Stimulated activated CD8-positive, alpha-beta memory T cell treated with anti-CD3 and anti-CD28 coated beads, Interleukin-15, amount 100 ng/mL, for 1 hour (primary cell): ENCODE results near the gene SCFD2.
"Not testable (repeated sequence)": the region's sequence is repeated elsewhere in the genome, so short reads cannot be mapped to it uniquely, and the experiment has no call there.

ENCODE experiments used
- DNase-seq: peaks from one replicate; pipeline ENCODE4 v3.0.0-alpha.2; 2020; ENCODE audit warnings: low read depth

SCFD2 gene

DNA sequence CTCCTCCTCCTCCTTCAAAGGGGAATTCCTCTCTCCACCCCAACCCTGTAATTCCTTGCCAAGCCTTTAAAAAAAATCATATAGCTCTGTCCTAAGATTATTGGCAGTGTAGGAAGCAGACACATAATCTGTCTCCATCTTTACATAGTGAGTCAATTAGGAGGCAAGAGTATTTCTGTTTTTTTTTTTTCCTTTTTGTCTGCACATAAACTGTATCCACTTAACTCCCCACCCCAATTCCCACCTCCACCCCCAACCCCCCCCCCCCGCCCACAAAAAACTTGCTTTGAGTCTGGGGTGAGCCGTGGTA is 321.3 kb downstream of the SCFD2 start:
- no peak for DNase-seq

DNA sequence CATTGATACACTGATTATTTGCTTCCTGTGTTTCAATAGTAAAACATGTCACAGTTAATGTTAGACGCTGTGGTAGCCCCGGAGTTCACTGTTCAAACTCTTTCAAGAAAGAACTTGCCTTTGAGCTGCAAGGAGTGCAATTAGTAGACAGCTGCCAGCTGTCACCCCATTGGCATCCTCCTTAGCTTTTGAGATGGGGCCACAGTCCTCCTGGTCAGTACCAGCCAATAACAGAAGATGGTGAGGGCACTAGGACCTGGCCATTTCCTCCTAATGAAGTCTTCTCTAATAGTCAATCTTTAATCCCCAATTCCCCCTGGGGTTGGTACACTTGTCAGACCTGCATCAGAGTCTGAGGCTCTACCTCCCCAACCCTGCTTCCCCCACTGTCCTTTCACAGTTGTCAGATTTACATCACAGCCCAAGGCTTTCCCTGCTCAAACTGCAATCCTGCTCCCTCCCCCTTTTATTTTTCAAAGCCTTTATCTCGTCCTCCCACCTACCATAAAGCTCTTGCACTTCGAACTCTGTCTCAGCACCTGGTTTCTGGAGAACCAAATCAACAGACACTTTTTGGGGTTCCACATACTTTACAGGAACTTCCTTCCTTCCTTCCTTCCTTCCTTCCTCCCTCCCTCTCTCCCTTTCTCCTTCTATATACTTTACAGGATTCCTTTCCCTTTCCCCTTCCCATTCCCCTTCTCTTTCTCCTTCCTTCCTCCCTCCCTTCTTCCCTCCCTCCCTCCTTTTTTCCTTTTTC is 321.8 kb downstream of the SCFD2 start:
- DNase-seq: no peak

DNA sequence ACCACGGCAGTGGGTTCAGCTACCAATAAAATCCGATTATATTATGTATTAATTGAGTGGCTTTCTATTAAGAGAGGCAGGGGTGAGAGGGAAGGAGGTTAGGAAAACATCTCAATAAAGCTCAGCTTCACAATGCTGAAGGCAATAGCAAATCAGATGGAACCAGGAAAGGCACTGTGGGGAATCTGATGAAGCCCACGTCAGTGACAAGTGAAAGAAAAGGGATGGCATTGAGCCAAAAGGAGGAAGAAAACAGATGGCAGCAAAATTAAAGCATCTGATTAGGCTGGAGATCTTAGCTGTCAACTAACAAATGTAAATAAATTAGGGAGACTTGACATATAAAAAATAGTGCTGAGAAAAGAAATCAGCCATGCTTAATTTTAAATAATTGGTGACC is 322.8 kb downstream of the SCFD2 start:
- no peak for DNase-seq

- DNase-seq: no peak
Observed at GRCh38 chr4:53040851-53041250, 325.0 kb downstream of the SCFD2 start.

DNA sequence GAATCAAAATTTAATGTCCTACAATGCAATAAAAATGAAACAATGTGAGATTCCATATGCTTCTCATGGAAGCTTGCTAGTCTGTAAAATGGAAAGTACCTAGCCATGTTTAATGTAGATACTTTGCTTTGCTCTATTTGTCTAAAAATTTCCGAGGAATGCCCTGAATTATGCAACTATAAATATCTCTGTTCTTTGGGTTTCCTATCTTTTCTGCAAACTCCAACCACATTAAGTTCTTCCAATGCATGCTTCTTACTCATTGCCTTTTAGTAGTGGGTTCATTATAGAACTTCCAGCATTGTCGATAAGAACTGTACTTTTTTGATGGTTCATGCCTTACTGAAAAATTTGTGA is 325.4 kb downstream of the SCFD2 start:
- DNase-seq: no peak

DNA sequence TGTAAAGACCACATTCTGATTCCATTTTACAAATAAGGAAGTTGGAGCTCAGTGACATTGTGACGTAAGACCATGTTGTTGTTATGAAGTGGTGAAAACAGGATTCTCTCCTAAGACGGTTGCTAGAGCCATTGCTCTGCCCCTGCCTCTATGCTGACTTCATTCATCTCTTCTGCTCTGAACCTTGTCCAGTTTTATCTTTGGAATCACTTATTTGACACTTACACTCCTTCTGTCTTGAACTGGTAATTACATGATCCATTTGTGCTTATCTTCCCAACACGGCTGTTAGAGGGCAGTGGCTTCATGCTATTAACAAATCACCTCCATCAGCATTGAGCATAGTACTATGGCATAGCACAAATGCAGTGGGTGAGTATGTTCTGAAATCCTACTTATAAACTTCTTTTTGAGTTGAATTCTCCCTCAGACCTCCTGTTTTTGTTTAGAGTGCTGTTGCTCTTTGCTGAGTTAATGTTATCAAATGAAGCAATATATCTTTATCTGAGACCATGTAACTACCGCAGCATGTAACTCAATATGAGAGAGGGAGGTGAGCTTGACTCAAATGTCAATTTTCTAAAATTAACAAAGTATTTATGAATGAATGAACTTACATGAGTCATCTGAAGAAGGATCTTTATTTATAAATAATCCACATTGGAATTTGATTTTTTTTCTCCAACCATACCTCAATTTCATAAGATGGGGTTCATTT is 326.0 kb downstream of the SCFD2 start:
- DNase-seq: no peak

- no peak for DNase-seq
Observed at GRCh38 chr4:53037892-53038291, 328.0 kb downstream of the SCFD2 start.

GRCh38 chr4:53032908-53033307 is 333.0 kb downstream of the SCFD2 start:
- DNase-seq: not testable (repeated sequence)

DNA sequence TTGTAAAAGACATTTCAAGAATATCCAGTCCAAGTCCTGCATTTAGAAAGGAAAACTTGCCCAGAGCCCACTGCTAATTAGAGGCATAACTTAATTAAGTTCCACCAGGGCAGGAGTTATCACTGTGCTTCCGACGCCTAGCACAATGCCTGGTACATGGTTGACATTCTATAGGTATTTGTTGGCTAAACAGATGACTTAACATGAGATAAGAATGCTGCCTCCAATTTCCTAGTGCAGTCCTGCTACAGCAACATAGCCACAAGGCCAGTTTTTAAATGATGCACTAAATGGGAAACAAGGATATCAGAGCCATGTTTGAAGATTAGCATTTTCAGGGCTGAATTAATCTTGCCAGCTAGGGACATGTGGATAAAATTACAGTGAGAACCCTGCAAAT is 339.6 kb downstream of the SCFD2 start:
- DNase-seq: no peak

- no peak for DNase-seq
Observed at GRCh38 chr4:53023677-53024299, 342.1 kb downstream of the SCFD2 start.

DNA sequence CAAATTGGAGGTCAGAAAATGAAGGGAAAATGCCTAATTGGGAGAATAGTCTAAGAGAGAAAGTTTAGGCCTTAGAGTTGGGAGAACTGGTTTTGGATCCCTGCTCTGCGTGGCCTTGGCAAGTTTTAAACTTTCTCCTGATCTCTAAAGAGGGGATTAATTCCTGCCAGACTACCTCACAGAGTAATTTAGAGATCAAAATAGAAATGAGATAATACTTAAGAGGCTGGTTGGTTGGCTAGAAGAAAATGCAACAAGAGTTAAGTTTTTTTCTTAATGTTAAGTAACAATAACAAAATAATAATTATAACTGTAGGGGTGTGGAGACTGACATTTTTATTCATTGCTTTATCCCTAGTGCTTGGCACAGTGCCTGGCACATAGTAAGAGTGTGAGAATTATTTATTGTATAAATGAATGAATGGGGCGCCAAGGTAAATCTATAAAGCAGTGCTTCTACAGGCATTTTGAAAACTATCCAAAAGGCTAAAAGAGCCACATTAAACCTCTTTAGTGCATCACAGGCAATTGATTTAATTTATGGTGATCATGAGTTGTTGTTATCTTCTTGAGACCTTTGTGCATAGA is 343.3 kb downstream of the SCFD2 start:
- DNase-seq: no peak

DNA sequence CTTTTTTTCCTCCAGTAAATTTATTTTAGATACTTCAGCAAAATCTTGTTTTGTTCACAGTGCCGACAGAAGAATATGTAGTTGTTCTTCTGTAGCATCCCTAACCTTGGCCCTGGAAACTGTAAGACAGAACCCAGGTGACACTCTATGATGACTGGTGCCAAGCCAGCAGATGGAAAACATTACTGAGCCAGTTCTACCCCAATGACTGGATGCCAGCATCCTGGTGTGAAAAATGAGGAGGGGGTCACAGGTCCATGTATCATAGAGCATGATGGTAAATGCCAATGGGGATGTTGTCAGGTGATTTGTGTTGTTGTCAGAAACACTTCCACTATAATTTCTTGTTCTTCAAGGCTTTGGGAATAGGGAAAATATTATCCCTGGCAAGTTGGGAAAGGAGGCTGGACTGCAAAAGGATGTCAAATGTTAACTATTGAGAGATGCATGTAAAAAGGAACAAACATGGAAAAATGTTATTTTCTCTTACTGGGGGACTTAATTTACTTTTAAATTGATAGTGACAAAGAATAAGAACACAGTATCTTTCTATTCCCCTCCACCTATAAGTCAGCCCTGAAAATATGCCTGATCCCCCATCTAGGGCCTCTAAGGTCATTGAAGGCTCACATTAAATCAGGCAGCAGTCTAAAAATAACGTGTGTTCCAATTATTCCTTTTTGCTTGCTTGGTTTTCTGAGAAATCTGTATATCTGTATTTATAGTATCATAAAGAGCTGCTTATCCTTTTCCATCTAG is 343.9 kb downstream of the SCFD2 start:
- no peak for DNase-seq

DNA sequence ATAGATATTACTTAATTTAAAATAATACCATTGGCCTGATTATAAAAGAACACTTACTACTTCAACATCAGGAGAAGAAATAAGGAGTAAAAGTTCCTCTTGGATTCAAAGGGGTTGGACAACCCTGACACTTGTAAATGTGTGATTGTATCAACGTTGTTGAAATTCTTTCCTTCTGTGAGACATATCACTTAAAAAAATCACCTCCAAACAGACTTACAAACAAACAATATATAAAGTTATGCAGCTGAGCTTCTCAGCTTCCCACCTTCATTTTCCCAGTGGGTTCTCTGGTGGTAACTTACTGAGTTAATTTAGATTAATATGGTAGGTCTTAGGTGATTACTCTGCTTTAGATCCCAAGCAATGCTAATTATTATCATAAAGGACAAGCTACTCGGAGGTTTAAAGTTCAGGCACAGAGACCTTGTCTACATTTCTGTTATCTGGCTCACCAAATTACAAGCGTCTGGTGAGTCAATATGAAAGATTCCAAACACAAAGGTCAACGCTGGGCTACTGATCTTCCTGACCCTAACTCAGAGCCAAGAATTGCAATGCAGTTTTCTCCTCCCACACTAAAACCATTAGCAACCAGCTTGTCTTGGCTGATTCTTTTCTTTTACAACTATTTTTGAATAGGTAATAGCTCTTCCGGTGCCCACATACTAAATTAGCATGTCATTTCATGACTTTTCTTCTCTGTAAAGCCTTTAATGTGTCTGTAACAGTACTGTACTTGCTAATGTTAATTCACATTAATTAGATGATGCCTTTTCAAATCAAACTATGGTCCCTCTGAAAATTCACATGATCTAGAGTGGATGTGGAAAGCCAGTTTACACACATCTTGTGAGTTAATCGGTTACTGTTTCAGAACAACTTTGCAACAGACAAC is 346.1 kb downstream of the SCFD2 start:
- DNase-seq: no peak

DNA sequence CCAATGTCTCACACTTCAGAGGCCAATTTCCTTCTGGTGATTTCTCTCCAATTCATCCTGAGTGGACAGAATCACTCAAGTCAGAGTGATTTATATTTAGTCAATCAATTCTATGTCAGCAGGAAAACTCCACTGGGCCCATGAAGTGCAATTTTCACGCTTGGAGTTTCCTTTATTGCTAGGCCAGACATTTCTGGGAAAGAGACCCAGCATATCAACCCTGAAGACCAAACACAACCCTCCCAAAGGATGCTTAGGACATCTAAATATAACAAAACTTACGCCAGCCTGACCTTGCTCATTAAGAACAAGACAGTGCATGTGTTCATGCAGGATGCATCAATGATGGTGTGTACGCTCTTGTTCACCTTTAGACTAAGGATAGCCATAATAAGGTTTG is 347.4 kb downstream of the SCFD2 start:
- no peak for DNase-seq

- no peak for DNase-seq
Observed at GRCh38 chr4:53016099-53016820, 349.6 kb downstream of the SCFD2 start.

GRCh38 chr4:53015681-53016080 is 350.2 kb downstream of the SCFD2 start:
- no peak for DNase-seq

- no peak for DNase-seq
Observed at GRCh38 chr4:53014881-53015280, 351.0 kb downstream of the SCFD2 start.

DNA sequence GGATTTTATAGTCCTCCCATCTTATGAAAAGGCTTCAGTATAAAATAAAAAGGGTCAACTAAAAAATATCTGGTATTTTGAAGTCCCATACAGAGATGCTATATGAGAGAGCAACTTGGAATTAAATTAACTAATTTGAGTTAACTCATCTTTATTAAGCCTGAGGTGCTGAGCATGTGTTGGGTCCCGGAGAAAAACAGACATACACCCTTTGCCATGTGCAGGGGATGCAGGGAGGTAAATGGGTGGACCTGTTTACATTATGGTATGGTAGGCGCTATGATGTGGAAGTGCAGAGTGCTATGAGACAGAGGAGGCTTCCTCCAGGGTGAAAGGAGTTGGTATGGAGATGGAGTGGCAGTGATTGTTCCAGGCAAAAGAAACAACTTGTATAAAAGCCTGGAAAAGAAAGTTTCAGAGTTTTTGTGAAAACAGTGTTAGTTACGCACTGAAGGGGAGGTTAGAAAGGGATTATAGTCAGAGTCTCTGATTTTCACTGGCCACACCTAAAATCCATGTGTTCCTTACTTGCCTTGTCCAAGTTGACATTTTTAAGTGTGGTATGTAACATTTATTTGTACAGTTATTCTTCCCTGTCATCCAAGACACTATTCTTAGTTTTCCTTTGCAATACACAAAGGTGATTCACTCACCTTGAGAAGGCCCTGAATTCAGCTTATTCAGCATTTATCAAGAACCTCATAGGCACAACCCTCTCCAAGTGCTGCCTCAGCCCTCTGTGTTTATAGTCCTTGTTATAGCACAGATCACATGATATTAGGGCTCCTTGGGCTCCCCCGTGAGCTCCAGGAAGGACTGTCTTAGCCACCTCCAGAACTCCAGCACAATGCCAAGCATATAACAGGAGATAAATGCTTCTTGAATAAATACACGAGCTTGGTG is 351.7 kb downstream of the SCFD2 start:
- DNase-seq: no peak

GRCh38 chr4:53012738-53013137 is 353.1 kb downstream of the SCFD2 start:
- DNase-seq: no peak
